ENCODE data around the gene USP38.

GRCh38 chr4:143135358-143135757, 49.4 kb upstream of the USP38 start:
- TF ChIP-seq, protein P1, sequence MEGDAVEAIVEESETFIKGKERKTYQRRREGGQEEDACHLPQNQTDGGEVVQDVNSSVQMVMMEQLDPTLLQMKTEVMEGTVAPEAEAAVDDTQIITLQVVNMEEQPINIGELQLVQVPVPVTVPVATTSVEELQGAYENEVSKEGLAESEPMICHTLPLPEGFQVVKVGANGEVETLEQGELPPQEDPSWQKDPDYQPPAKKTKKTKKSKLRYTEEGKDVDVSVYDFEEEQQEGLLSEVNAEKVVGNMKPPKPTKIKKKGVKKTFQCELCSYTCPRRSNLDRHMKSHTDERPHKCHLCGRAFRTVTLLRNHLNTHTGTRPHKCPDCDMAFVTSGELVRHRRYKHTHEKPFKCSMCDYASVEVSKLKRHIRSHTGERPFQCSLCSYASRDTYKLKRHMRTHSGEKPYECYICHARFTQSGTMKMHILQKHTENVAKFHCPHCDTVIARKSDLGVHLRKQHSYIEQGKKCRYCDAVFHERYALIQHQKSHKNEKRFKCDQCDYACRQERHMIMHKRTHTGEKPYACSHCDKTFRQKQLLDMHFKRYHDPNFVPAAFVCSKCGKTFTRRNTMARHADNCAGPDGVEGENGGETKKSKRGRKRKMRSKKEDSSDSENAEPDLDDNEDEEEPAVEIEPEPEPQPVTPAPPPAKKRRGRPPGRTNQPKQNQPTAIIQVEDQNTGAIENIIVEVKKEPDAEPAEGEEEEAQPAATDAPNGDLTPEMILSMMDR (IDR thresholded peaks at IDR 0.05; ENCODE audit: low read depth, low read length): no peak
- TF ChIP-seq POLR2A (IDR thresholded peaks at IDR 0.05; ENCODE audit: extremely low read depth, insufficient read length): no peak
